ENCODE measurements around the gene PGLYRP2. TPM values are rescaled to one million over a fixed set of nuclear protein-coding genes. Genes with fewer than 3 reads are reported as not detected.

The PGLYRP2 gene
- total RNA-seq, 1 experiment from 2014 or later, result not detected

DNA sequence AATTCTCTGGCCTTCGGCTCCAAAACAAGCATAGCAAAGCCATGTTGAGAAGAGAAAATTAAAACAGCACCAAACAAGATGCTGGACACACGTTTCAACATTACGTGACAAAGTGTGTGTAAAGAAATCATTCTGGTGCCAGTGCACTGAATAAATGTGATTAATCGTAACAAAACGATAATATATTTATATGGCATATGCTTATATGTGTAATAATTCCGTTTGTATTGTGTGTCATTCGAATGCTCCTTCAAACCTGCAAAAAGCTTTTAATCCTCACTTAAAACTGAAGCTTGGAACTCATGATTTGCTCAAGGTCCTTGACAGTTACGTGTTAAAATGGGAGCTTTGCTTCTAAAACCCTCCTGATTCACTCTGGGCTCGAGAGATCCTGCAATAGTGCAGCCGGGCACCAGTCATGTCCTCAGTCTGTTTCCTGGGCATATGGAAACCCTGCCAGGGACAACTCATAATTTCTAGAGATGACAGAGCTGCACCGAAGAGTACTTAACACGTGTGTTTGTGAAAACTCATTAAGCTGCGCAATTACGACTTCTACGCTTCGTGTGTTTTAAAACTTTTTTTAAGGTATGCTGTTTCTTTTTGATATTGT, 59.8 kb downstream of the PGLYRP2 start:
- DNase-seq (ENCODE audit: low read depth), result no peak
- in situ Hi-C loops (cut with HindIII; ENCODE audit: low pct_unique_long_range_greater_than_20kb, low sequenced_read_pairs), result no loop called here

Other genes with a start within 250 kb of the PGLYRP2 start
- gene EPHX3, start 247.1 kb downstream of the PGLYRP2 start, total RNA-seq (2014; rRNA removed; shearing (Covaris generic); ENCODE audit: low replicate concordance), result not detected in 2 replicates
- 7.2 and 7.5 TPM in 2 replicates for gene BRD4, start 147.0 kb downstream of the PGLYRP2 start, total RNA-seq (2014; rRNA removed; shearing (Covaris generic); ENCODE audit: low replicate concordance)
- 15.8 and 18.9 TPM in 2 replicates for gene AKAP8, start 99.7 kb downstream of the PGLYRP2 start, total RNA-seq (2014; rRNA removed; shearing (Covaris generic); ENCODE audit: low replicate concordance)
- 51.8 and 58.5 TPM in 2 replicates for gene AKAP8L, start 60.5 kb downstream of the PGLYRP2 start, total RNA-seq (2014; rRNA removed; shearing (Covaris generic); ENCODE audit: low replicate concordance)
- 9.7 and 11.5 TPM in 2 replicates for gene WIZ, start 29.5 kb downstream of the PGLYRP2 start, total RNA-seq (2014; rRNA removed; shearing (Covaris generic); ENCODE audit: low replicate concordance)
- gene RASAL3, start 15.0 kb downstream of the PGLYRP2 start, total RNA-seq (2014; rRNA removed; shearing (Covaris generic); ENCODE audit: low replicate concordance), result not detected in 2 replicates
- gene CYP4F22, start 29.0 kb upstream of the PGLYRP2 start, total RNA-seq (2014; rRNA removed; shearing (Covaris generic); ENCODE audit: low replicate concordance), result not detected in 2 replicates
- gene CYP4F8, start 135.7 kb upstream of the PGLYRP2 start, total RNA-seq (2014; rRNA removed; shearing (Covaris generic); ENCODE audit: low replicate concordance), result 0.24 TPM in 1 of 2 replicates, not detected in the other
- gene CYP4F3, start 161.4 kb upstream of the PGLYRP2 start, total RNA-seq (2014; rRNA removed; shearing (Covaris generic); ENCODE audit: low replicate concordance), result 38.1 and 38.5 TPM in 2 replicates
- 2.6 and 5.2 TPM in 2 replicates for gene CYP4F12, start 193.6 kb upstream of the PGLYRP2 start, total RNA-seq (2014; rRNA removed; shearing (Covaris generic); ENCODE audit: low replicate concordance)
- not detected in 2 replicates for gene OR10H2, start 248.5 kb upstream of the PGLYRP2 start, total RNA-seq (2014; rRNA removed; shearing (Covaris generic); ENCODE audit: low replicate concordance)

Data from Caki2 (cell line).